B cell (primary cell): ENCODE results near the gene SELENON. TPM values are rescaled to one million over a fixed set of nuclear protein-coding genes. Genes with fewer than 3 reads are reported as not detected.

Source experiments
- ATAC-seq: fragments of 200-7000 bp; cut with Tn5 transposase; one replicate; pipeline ENCODE4 v1.10.0; 2021; ENCODE audit warnings: low read depth, mild to moderate bottlenecking, moderate number of reproducible peaks, moderate library complexity
- CTCF ChIA-PET: fragments of 350-600 bp; sonication (Branson Sonifier 250); formaldehyde crosslinking; loops from one replicate; lab custom pipeline; 2021; ENCODE audit warnings: antibody characterized with exemption, inconsistent platforms; lab: Charles Lee
- POLR2A ChIA-PET: fragments of 350-600 bp; sonication (Branson Sonifier 250); formaldehyde crosslinking; loops from one replicate; lab custom pipeline; 2021; ENCODE audit warnings: antibody characterized with exemption; lab: Charles Lee
- DNase-seq: peaks from one replicate; pipeline ENCODE4 v3.0.0; 2013
- H2AFZ ChIP-seq: 2 replicates; pipeline ENCODE4 v1.6.1; 2012; ENCODE audit warnings: mild to moderate bottlenecking, low read depth, low read length; ENCODE audit not compliant: insufficient read depth, poor library complexity, severe bottlenecking
- H3K27ac ChIP-seq, 2 donors: 1 replicate in 1 of 2; 2 replicates in 1 of 2; pipeline ENCODE4 v1.5.1; 2012 to 2013; ENCODE audit warnings: low read length in 2 of 2, mild to moderate bottlenecking in 2 of 2, moderate library complexity in 1 of 2
- H3K27me3 ChIP-seq, 4 experiments: fragments of 200-600 bp in 1 of 4; sonication (generic) in 1 of 4; replicated peaks in 1 of 4; 1 replicate in 2 of 4; 2 replicates in 2 of 4; pipeline versions ENCODE4 v1.6.1 to v1.7.0; 2013 to 2016; ENCODE audit warnings: low read length in 3 of 4, mild to moderate bottlenecking in 2 of 4, mixed read lengths in 1 of 4, moderate library complexity in 1 of 4; ENCODE audit not compliant: insufficient read depth in 4 of 4, control insufficient read depth in 3 of 4; ENCODE audit errors: control extremely low read depth in 1 of 4
- H3K36me3 ChIP-seq, 2 experiments: replicated peaks in 1 of 2; 1 replicate in 1 of 2; 2 replicates in 1 of 2; pipeline versions ENCODE4 v1.6.1 to v1.7.1; 2013; ENCODE audit warnings: low read length in 1 of 2; ENCODE audit not compliant: insufficient read depth in 2 of 2, control insufficient read depth in 1 of 2; ENCODE audit errors: control extremely low read depth in 1 of 2, extremely low read depth in 1 of 2
- H3K4me1 ChIP-seq, 2 donors: fragments of 200-600 bp in 1 of 2; sonication (generic) in 1 of 2; 1 replicate in 1 of 2; 2 replicates in 1 of 2; pipeline versions ENCODE4 v1.5.1 to v1.6.1; 2013 to 2017; ENCODE audit warnings: low read length in 2 of 2; ENCODE audit not compliant: control insufficient read depth in 2 of 2, insufficient read depth in 2 of 2
- H3K4me2 ChIP-seq: replicated peaks from 2 replicates; pipeline ENCODE3; 2012; ENCODE audit warnings: mild to moderate bottlenecking, low read depth, low read length; ENCODE audit not compliant: poor library complexity, severe bottlenecking
- H3K4me3 ChIP-seq, 5 experiments: fragments of 200-600 bp in 1 of 5; sonication (generic) in 1 of 5; 1 replicate in 3 of 5; 2 replicates in 2 of 5; pipeline versions ENCODE4 v1.5.1 to v1.7.0; 2011 to 2016; ENCODE audit warnings: low read length in 4 of 5, mild to moderate bottlenecking in 4 of 5, low read depth in 2 of 5, control low read depth in 1 of 5, moderate library complexity in 1 of 5; ENCODE audit not compliant: insufficient read depth in 1 of 5; ENCODE audit errors: control extremely low read depth in 1 of 5, extremely low read depth in 1 of 5
- H3K79me2 ChIP-seq: fragments of 200-600 bp; sonication (generic); one replicate; pipeline ENCODE4 v1.6.0; 2016; ENCODE audit warnings: low read length; ENCODE audit not compliant: control insufficient read depth, insufficient read depth
- H3K9ac ChIP-seq: fragments of 200-600 bp; sonication (generic); 2 replicates; pipeline ENCODE4 v1.6.1; 2017; ENCODE audit warnings: mild to moderate bottlenecking, low read length, moderate library complexity
- H3K9me3 ChIP-seq, 3 donors: one replicate each; pipeline versions ENCODE4 v1.6.1 to v1.7.1; 2013; ENCODE audit warnings: low read length in 2 of 3; ENCODE audit not compliant: control insufficient read depth in 2 of 3, insufficient read depth in 1 of 3; ENCODE audit errors: control extremely low read depth in 1 of 3
- H4K20me1 ChIP-seq: 2 replicates; pipeline ENCODE4 v1.6.0; 2012; ENCODE audit warnings: mild to moderate bottlenecking, low read length; ENCODE audit not compliant: insufficient read depth, control insufficient read depth, poor library complexity, severe bottlenecking
- H3K27ac Mint-ChIP-seq: one replicate; pipeline ENCODE4 v1.8.0; 2021; ENCODE audit warnings: mixed read lengths
- H3K27me3 Mint-ChIP-seq: one replicate; pipeline ENCODE4 v1.8.0; 2021; ENCODE audit warnings: mixed read lengths
- H3K4me1 Mint-ChIP-seq: one replicate; pipeline ENCODE4 v1.8.0; 2021; ENCODE audit warnings: mixed read lengths
- H3K4me3 Mint-ChIP-seq: one replicate; pipeline ENCODE4 v1.8.0; 2021; ENCODE audit warnings: mixed read lengths
- H3K9me3 Mint-ChIP-seq: one replicate; pipeline ENCODE4 v1.8.0; 2022; ENCODE audit warnings: mixed read lengths; ENCODE audit not compliant: insufficient read depth
- CTCF ChIP-seq: fragments of 200-600 bp; IDR thresholded peaks from one replicate; pipeline ENCODE4 v1.8.0; 2022; ENCODE audit warnings: antibody characterized with exemption, mild to moderate bottlenecking
- EZH2 ChIP-seq: IDR thresholded peaks from 2 replicates; pipeline ENCODE4 v1.6.1; 2012; ENCODE audit warnings: borderline replicate concordance, low read depth, mild to moderate bottlenecking, moderate library complexity, low read length; ENCODE audit not compliant: insufficient read depth, poor library complexity, severe bottlenecking
- WGBS: methylation state at CpG from one replicate; pipeline ENCODE4 v1.1.5; 2013; ENCODE audit warnings: missing lambda C conversion rate; ENCODE audit not compliant: insufficient coverage; 5-methylcytosine and 5-hydroxymethylcytosine counted together
- intact Hi-C: fragments of 100-400 bp; cut with micrococcal nuclease; formaldehyde crosslinking; loops from one replicate; pipeline ENCODE4 v1.10.0; 2022
- polyA plus RNA-seq: library from polyadenylated mRNA; depleted of rRNA; stranded (reverse); fragments of >200 nt; gene quantifications from 2 replicates; pipeline ENCODE4 v1.2.3, GENCODE V29; 2012
- total RNA-seq, 2 donors: library from RNA; stranded (reverse); fragments of 120-200 nt in 1 of 2; gene quantifications; 1 replicate in 1 of 2; 2 replicates in 1 of 2; pipeline versions ENCODE4 v1.2.3 to v1.2.4, GENCODE V29; 2013 to 2022

The SELENON gene
- total and polyA plus RNA-seq, 2 donors (not counting 1 experiment from before 2014, with no cell fraction given) = 10.9 to 16.5 TPM

DNA sequence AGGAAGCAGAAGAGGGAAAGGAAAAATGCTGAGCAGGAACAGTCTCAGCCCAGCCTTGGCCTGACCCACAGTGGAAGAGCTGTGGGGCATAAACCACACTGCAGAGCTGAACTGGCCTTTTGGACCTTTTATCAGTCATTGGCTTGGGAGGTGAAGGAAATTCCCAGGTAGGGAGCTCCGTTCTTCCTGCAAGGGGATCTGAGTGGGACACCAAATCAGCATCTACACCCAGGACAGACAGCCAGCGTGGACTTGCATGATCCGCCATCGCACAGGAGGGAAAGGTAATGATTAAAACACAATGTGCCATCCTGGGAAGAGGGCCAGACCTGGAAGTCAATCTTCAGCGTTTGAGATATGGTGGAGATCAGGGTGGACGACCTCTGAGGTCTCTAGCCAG lies 18.6 kb downstream of the SELENON start:
- Mint-ChIP-seq H3K27me3 (no peaks in the 10 kb centered on the region), H3K4me3 (peak overlapping the region; percentile 95), H3K4me1 (peaks cover 29% of the 10 kb centered on the region), H3K9me3 (no peaks in the 10 kb centered on the region), H3K27ac (peak overlapping the region; percentile 74)
- no peak overlapping the region for H3K27ac ChIP-seq
- peaks cover 0 to under 1% of the 10 kb centered on the region in 2 experiments for H3K36me3 ChIP-seq
- H3K4me3 ChIP-seq = no peak overlapping the region
- peaks cover 21% of the 10 kb centered on the region for H4K20me1 ChIP-seq
- H3K79me2 ChIP-seq = peaks cover 29% of the 10 kb centered on the region
- ATAC-seq (no peak), DNase-seq (no peak)
- POLR2A ChIA-PET = no interaction called here
- WGBS = 100% methylated on average over 2 of the region's 6 CpGs
- no peak for TF ChIP-seq CTCF
- intact Hi-C loops = loop anchor here (10.0 kb wide), 1 partner anchor 574 kb away; the partner anchor contains the start of gene RSRP1
- H3K9me3 ChIP-seq = no peaks in the 10 kb centered on the region
- no peak overlapping the region for H3K4me2 ChIP-seq
- H3K9ac ChIP-seq = no peak overlapping the region
- no peaks in the 10 kb centered on the region for H3K27me3 ChIP-seq
- H3K4me1 ChIP-seq = peaks cover 18 to 24% of the 10 kb centered on the region in 2 donors
- CTCF ChIA-PET = interaction anchor here (2.6 kb wide), 1 partner anchor 17 kb away, joined by 6 read pairs; no protein-coding TSS in a partner anchor
- no peak overlapping the region for H2AFZ ChIP-seq

DNA sequence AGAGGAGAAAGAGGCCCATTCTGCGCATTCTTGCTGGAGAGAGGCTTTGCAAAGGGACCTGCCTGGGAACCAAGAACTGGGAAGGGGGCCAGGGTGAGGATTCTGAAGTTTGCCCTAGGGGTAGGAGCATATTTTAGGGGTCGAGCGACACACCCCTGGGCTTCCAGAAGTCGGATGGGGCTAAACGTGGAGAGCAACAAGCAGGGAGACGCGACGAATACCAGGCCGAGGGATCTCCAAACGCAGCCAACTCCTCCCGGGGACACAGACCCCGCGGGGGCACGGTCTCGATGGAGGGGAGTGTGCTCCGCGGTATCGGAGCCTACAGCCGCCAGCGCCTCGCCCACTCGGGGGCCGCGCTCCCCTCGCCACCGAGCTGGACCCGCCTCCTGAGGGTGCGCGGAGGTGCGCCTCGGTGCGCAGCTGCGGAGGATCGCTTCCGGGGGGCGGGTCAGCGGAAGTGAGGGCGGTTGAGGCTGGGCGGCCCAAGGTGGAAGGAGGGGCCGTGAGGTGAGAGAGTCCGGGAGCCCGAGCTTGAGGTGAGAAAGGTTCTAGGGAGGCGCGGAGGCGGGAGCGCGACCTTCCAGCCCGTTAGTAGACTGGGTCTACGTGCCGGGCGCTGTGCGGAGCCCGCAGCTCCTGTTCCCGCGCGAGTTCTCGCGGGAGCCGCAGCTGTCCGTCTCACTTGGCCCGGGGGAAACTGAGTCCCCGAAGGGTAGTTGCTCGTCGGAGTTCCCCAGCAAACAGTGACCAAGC lies 19.7 kb downstream of the SELENON start, which contains the start of gene MTFR1L:
MTFR1L (plus strand) TSS at position 464 of the 756 bp plus-strand sequence. CDS start 3,151 bp downstream, outside the sequence.
- H2AFZ ChIP-seq = peak within 1 kb of the TSS; percentile 89
- H4K20me1 ChIP-seq = peaks cover 22% of the 10 kb centered on the region
- peaks cover 40% of the 10 kb centered on the region for H3K79me2 ChIP-seq
- ChIA-PET POLR2A (interaction anchor here (0.7 to 1.7 kb wide), 6 partner anchors 9 to 588 kb away, joined by 3 to 8 read pairs (median 4); partner anchors contain the start of genes PAQR7, RSRP1 and SYF2), CTCF (interaction anchor here (0.6 to 2.9 kb wide), 6 partner anchors 9 to 77 kb away, joined by 3 to 18 read pairs (median 5); no protein-coding TSS in a partner anchor)
- DNase-seq (peak; percentile 94), ATAC-seq (peak; percentile 93)
- Mint-ChIP-seq H3K27ac (peak within 1 kb of the TSS; percentile 94), H3K27me3 (no peaks in the 10 kb centered on the region), H3K9me3 (no peaks in the 10 kb centered on the region), H3K4me3 (peak within 1 kb of the TSS; percentile 95), H3K4me1 (peaks cover 29% of the 10 kb centered on the region)
- H3K4me2 ChIP-seq = peak within 1 kb of the TSS; percentile 94
- peak within 1 kb of the TSS; percentile 83 for H3K9ac ChIP-seq
- H3K4me1 ChIP-seq = peaks cover 18 to 24% of the 10 kb centered on the region in 2 donors
- H3K27me3 ChIP-seq = no peaks in the 10 kb centered on the region
- H3K9me3 ChIP-seq = no peaks in the 10 kb centered on the region
- intact Hi-C loops = loop anchor here (1.0 to 10.0 kb wide), 6 partner anchors 40 to 575 kb away; partner anchors contain the start of genes AUNIP, MACO1, MAN1C1 and PAFAH2
- peak within 1 kb of the TSS; percentile 76 to 84 for H3K27ac ChIP-seq
- H3K4me3 ChIP-seq = peak within 1 kb of the TSS; percentile 66 to 99 (median 84)
- TF ChIP-seq EZH2 (no peak), CTCF (no peak)
- peaks cover 0 to 3% of the 10 kb centered on the region in 2 experiments for H3K36me3 ChIP-seq
- 1% methylated on average over 56 of the region's 64 CpGs for WGBS
